ENCODE results near the gene FBXO41. TPM values are rescaled to one million over a fixed set of nuclear protein-coding genes. Genes with fewer than 3 reads are reported as not detected.

FBXO41 gene
- total RNA-seq, 2 experiments from 2014 or later, result 41.5 to 42.0 TPM

DNA sequence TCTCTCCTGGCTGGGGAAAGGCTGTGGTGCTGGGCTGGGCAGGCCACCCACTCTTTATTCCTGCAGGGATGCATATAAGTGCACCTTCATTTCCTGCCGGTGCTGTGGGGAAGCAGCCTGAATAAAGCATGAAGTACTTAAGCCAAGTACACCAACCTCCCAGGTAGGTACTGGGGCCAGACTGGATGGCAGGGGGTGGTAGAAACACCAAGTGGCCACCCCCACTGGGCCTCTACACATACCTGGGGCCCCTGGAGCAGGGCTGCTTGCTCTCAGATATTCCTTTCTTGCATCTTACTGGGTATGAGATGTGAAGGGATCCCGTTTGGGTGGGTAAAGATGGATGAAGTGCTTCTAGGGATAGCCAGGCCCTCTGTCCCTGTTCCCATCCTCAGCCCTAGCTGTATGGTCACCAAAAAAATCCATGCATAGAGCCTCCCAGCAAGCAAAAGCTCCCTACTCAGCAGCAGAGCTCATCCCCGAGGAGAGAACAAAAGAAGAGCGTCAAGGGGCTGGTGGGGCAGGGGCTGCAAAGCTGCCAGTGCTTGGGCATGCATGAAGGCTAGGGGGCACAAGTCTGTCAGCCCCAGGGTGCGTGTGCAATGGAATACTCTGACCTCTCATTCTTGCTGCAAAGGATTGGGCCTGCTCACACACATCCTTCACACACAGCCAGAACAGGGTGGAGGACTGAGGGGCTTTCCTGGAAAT is 28.2 kb downstream of the FBXO41 start:
- ChIA-PET CTCF (no interaction called here), POLR2A (interaction anchor here (1.0 to 7.9 kb wide), 5 partner anchors 8 to 26 kb away, joined by 3 to 97 read pairs (median 4); partner anchors contain the start of genes CCT7 and PRADC1)
- H3K27me3 Mint-ChIP-seq, result no peaks in the 10 kb centered on the region
- no peak for DNase-seq
- peaks cover 22% of the 10 kb centered on the region for H3K36me3 Mint-ChIP-seq (ENCODE audit: low read depth)
- TF ChIP-seq, protein P1, sequence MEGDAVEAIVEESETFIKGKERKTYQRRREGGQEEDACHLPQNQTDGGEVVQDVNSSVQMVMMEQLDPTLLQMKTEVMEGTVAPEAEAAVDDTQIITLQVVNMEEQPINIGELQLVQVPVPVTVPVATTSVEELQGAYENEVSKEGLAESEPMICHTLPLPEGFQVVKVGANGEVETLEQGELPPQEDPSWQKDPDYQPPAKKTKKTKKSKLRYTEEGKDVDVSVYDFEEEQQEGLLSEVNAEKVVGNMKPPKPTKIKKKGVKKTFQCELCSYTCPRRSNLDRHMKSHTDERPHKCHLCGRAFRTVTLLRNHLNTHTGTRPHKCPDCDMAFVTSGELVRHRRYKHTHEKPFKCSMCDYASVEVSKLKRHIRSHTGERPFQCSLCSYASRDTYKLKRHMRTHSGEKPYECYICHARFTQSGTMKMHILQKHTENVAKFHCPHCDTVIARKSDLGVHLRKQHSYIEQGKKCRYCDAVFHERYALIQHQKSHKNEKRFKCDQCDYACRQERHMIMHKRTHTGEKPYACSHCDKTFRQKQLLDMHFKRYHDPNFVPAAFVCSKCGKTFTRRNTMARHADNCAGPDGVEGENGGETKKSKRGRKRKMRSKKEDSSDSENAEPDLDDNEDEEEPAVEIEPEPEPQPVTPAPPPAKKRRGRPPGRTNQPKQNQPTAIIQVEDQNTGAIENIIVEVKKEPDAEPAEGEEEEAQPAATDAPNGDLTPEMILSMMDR (IDR thresholded peaks at IDR 0.05), result no peak
- peaks cover 3% of the 10 kb centered on the region for H3K4me1 Mint-ChIP-seq (ENCODE audit: low read depth)
- H3K27ac Mint-ChIP-seq, result no peak overlapping the region
- ATAC-seq, result no peak
- H3K4me3 Mint-ChIP-seq, result no peak overlapping the region
- intact Hi-C loops (cut with micrococcal nuclease), result no loop called here
- no peaks in the 10 kb centered on the region for H3K9me3 Mint-ChIP-seq

DNA sequence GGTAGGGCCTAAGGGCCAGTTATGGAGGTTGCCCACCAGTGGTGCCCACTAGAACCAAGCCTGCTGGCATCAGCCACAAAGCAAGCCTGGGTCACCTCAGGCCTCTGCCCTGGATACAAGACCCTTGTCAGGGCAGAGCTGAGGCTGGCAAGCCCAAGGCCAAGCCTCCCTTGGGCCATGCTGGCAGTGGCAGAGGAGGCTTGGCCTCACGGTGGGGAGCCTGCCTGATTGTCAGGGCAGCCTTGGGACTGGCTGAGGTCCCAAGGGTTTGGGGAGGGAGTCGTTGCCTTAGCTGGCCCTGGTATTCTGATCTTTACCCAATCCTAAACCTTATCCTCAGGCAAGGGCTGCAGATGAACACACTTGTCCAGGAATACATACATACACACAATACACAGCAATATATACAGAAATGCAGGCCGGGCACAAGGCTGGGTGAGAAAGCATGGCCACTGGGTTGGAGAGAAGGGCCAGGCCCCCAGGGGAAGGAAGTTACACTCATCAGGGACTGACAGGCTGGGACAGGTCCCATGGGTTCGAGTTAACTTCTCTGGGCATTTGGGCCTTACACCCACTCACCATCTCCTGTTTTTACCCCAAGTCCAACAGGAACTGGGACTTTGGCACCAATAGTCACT is 29.2 kb downstream of the FBXO41 start:
- Mint-ChIP-seq H3K4me1 (ENCODE audit: low read depth) (peaks cover 3% of the 10 kb centered on the region), H3K9me3 (no peaks in the 10 kb centered on the region), H3K27me3 (no peaks in the 10 kb centered on the region), H3K4me3 (no peak overlapping the region), H3K36me3 (ENCODE audit: low read depth) (peaks cover 27% of the 10 kb centered on the region), H3K27ac (peak overlapping the region; percentile 36)
- CTCF ChIA-PET, result no interaction called here
- ATAC-seq, result no peak
- no peak for DNase-seq
- POLR2A ChIA-PET, result interaction anchor here (0.6 to 7.9 kb wide), 6 partner anchors 10 to 34 kb away, joined by 3 to 97 read pairs (median 6); partner anchors contain the start of genes CCT7 and PRADC1
- TF ChIP-seq, protein P1 (IDR thresholded peaks at IDR 0.05), result no peak
- intact Hi-C loops (cut with micrococcal nuclease), result no loop called here

DNA sequence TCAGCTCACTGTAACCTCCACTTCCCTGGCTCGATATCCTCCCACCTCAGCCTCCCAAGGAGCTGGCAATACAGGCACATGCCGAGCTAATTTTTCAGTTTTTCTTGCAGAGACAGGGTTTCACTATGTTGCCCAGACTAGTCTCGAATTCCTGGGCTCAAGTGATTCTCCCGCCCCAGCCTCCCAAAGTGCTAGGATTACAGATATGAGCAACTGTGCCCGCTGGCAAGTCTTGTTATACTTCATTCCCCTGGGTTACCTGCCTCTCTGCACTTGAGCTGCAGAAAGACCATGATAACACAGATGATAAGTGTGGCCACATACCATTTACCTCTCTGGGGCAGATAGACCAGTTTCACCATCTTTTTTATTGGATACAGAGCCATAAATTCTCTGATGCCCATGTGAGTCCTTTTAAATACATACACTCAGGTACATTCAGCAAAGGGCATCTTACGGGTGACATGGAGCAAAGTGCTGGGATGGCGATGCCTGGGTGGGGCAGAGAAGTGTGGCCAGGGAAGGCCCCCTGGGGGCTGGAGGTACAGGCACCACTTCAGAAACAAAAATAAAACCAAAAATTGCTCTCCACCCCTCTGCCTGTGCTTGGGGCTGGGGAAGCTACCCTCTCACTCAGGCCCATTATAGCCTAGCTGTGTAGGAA is 29.8 kb downstream of the FBXO41 start:
- CTCF ChIA-PET, result interaction anchor here (1.8 kb wide), 1 partner anchor 14 kb away, joined by 4 read pairs; no protein-coding TSS in a partner anchor
- no peak overlapping the region for H3K4me3 Mint-ChIP-seq
- peak overlapping the region; percentile 10 for H3K27ac Mint-ChIP-seq
- TF ChIP-seq, protein P1 (IDR thresholded peaks at IDR 0.05), result no peak
- no peaks in the 10 kb centered on the region for H3K27me3 Mint-ChIP-seq
- peaks cover 3% of the 10 kb centered on the region for H3K4me1 Mint-ChIP-seq (ENCODE audit: low read depth)
- ATAC-seq, result no peak
- peaks cover 31% of the 10 kb centered on the region for H3K36me3 Mint-ChIP-seq (ENCODE audit: low read depth)
- H3K9me3 Mint-ChIP-seq, result no peaks in the 10 kb centered on the region
- DNase-seq, result no peak
- intact Hi-C loops (cut with micrococcal nuclease), result no loop called here
- POLR2A ChIA-PET, result interaction anchor here (0.6 to 7.9 kb wide), 9 partner anchors 10 to 44 kb away, joined by 3 to 97 read pairs (median 4); partner anchors contain the start of genes CCT7 and PRADC1

DNA sequence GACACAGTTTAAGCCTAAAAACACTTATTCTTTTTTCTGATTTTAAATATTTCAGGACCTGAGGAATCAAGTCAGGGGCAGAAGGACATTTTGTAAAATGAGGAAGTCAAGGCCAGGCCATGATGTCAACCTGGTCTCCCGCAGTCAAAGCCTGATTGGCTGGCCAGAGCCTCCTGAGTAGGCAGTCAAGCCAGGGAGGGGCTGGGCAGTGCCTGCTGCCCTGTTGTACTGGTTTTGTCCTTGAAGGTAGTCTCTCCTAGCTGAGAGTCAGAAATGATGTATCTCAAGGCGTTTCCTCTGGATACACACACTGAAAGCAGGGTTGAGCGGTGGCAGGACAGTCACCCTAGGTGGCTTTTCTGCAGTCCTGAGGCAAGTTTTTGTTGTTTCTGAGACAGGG is 30.4 kb downstream of the FBXO41 start:
- H3K36me3 Mint-ChIP-seq (ENCODE audit: low read depth), result peaks cover 31% of the 10 kb centered on the region
- CTCF ChIA-PET, result interaction anchor here (1.8 kb wide), 1 partner anchor 14 kb away, joined by 4 read pairs; no protein-coding TSS in a partner anchor

More for the DNA sequence above, 30.4 kb downstream of the FBXO41 start:
- POLR2A ChIA-PET, result interaction anchor here (0.6 to 7.9 kb wide), 8 partner anchors 9 to 43 kb away, joined by 3 to 97 read pairs (median 4); partner anchors contain the start of genes CCT7 and PRADC1
- Mint-ChIP-seq H3K27ac (peak overlapping the region; percentile 49), H3K4me1 (ENCODE audit: low read depth) (peaks cover 3% of the 10 kb centered on the region), H3K4me3 (no peak overlapping the region), H3K27me3 (no peaks in the 10 kb centered on the region), H3K9me3 (no peaks in the 10 kb centered on the region)
- no peak for DNase-seq
- intact Hi-C loops (cut with micrococcal nuclease), result no loop called here
- ATAC-seq, result no peak
- TF ChIP-seq, protein P1 (IDR thresholded peaks at IDR 0.05), result no peak

Measured in activated CD8-positive, alpha-beta T cell treated with anti-CD3 and anti-CD28 coated beads for 36 hours (primary cell).